ENCODE measurements around the gene MCEMP1.

The MCEMP1 gene

DNA sequence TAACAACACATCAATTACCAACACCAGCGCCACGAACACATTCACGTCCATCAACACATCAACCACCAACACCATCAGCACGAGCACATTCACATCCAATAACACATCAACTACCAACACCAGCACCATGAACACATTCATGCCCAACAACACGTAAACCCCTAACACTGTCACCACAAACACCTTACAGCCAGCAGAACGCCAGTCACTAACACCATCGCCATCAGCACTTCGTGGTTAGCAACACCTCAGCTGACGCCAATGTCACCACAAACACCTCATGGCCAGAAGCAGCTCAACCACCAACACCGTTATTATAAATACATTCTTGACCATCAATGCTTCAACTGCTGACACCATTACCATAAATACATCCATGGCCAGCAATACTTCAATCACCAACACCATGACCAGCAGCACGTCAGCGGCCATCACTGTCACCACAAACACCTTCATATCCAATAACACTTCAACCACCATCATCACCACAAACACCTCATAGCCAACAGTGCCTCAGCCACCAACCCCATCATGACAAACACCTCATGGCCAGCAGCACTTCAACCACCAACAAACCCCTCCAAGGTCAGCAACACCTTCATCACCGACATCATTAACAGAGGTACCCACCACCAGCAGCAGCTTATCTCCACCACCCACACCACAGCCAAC, 15.7 kb downstream of the MCEMP1 start:
- no peak overlapping the region for H3K4me3 ChIP-seq (ENCODE audit: low read depth, low read length)

GRCh38 chr19:7694499-7694898, 17.6 kb downstream of the MCEMP1 start:
- no peak overlapping the region for H3K4me3 ChIP-seq (ENCODE audit: low read depth, low read length)
- no peak for TF ChIP-seq CTCF (IDR thresholded peaks at IDR 0.05; ENCODE audit: low read depth, low read length)

More for the DNA sequence above, 15.7 kb downstream of the MCEMP1 start:
- no peak for TF ChIP-seq CTCF (IDR thresholded peaks at IDR 0.05; ENCODE audit: low read depth, low read length)

GRCh38 chr19:7697721-7698287, 20.9 kb downstream of the MCEMP1 start:
- no peak for TF ChIP-seq CTCF (IDR thresholded peaks at IDR 0.05; ENCODE audit: low read depth, low read length)
- H3K4me3 ChIP-seq (ENCODE audit: low read depth, low read length), result no peak overlapping the region

GRCh38 chr19:7698583-7698982, 21.7 kb downstream of the MCEMP1 start:
- TF ChIP-seq CTCF (IDR thresholded peaks at IDR 0.05; ENCODE audit: low read depth, low read length), result no peak
- no peak overlapping the region for H3K4me3 ChIP-seq (ENCODE audit: low read depth, low read length)

DNA sequence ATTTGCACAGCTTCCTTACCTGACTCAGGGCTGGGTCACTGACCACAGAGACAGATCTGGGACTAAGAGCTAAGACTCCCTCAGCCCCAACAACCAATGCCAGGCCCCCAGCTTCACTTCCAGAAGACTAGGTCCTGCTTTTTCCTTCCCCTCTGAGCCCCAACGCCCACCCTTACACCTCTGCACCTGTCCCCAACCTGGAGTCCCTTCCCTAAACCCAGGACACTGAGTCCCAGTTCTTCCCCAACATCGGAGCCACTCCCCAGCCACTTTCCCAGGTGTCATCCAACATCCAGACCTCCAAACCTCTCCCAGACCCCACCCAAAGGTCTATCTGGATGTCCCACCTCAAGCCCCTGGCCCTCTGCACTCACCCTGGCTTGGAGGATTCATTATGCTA, 22.1 kb downstream of the MCEMP1 start:
- no peak overlapping the region for H3K4me3 ChIP-seq (ENCODE audit: low read depth, low read length)
- no peak for TF ChIP-seq CTCF (IDR thresholded peaks at IDR 0.05; ENCODE audit: low read depth, low read length)

DNA sequence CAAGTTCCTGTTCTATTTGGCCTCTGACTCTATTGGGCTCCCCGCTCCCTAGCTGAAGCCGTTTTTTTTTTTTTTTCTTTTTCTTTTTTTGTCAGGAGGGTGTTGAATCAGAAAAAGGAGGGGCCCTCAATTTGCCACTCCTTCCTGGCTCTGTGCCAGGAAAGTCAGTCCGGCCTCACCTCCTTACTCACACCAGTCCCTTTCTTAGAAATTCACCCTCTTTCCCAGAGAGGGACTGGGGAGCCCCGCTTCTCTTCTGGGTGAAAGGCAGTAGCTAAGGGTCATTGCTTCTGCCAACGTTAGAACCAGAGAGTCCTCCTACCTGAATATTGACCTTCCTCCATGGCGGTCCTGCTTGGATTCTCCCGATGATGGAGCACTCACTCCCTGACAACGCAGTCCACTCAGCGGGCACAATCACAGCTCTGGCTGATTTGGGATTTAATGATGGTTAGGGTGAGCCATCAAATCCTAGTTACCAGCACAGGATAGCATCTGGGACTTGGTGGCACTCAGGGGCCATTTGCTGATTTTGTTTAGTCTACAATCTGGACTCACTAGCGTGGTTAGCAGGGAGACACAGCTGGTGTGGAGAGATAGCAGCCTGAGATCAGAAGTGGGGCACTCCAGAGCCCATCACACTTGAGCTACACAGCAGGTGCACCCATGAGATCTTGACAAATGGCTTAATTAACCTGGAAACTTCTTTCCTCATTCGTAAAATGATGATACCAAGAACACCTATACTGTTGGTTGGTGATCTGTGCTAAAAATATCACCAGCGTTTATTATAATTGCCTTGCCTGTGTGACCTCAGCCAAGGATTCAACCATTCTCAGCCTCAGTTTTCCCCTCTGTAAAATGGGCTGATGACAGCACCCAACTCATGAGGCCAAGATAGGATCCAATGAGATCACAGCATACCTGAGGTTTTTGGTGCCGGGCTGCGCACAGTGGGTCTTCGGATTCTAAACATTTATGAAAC, 22.8 kb downstream of the MCEMP1 start:
- TF ChIP-seq CTCF (IDR thresholded peaks at IDR 0.05; ENCODE audit: low read depth, low read length), result no peak
- H3K4me3 ChIP-seq (ENCODE audit: low read depth, low read length), result no peak overlapping the region
